NCI-H2196 treated with DMSO at 0.1 percent for 48 hours (cell line): ENCODE measurements around the gene YY1.
"Not testable (repeated sequence)": the region's sequence is repeated elsewhere in the genome, so short reads cannot be mapped to it uniquely, and the experiment has no call there.

Experiments
- DNase-seq: peaks from one replicate; lab custom pipeline; 2025; ENCODE audit not compliant: unreplicated experiment; lab: John Stamatoyannopoulos, UW

Gene YY1

GRCh38 chr14:100295376-100296105, 56.6 kb downstream of the YY1 start:
- no peak for DNase-seq

GRCh38 chr14:100296106-100296651, 57.2 kb downstream of the YY1 start:
- no peak for DNase-seq

- DNase-seq: not testable (repeated sequence)
Measured at GRCh38 chr14:100296729-100297128, 57.8 kb downstream of the YY1 start.

- no peak for DNase-seq
Measured at GRCh38 chr14:100297320-100298300, 58.7 kb downstream of the YY1 start.

GRCh38 chr14:100298551-100299237, 59.8 kb downstream of the YY1 start:
- DNase-seq: no peak

- DNase-seq: no peak
Measured at GRCh38 chr14:100299238-100299560, 60.3 kb downstream of the YY1 start.

GRCh38 chr14:100302616-100303015, 63.7 kb downstream of the YY1 start:
- no peak for DNase-seq

GRCh38 chr14:100303179-100303578, 64.2 kb downstream of the YY1 start:
- DNase-seq: no peak

GRCh38 chr14:100303925-100304324, 65.0 kb downstream of the YY1 start:
- no peak for DNase-seq

- DNase-seq: no peak
Measured at GRCh38 chr14:100304825-100305323, 65.9 kb downstream of the YY1 start.

GRCh38 chr14:100305324-100306100, 66.6 kb downstream of the YY1 start:
- no peak for DNase-seq

- DNase-seq: peak; percentile 54
Measured at GRCh38 chr14:100306101-100306997, 67.4 kb downstream of the YY1 start, which contains the start of gene SLC25A29. TSS of gene SLC25A29 (minus strand) at chr14:100306444. CDS start at chr14:100306232, 212 bp downstream.

- DNase-seq: no peak
Measured at GRCh38 chr14:100306998-100307765, 68.2 kb downstream of the YY1 start.

- no peak for DNase-seq
Measured at GRCh38 chr14:100307766-100308426, 69.0 kb downstream of the YY1 start.

- not testable (repeated sequence) for DNase-seq
Measured at GRCh38 chr14:100308427-100308792, 69.5 kb downstream of the YY1 start.

GRCh38 chr14:100309028-100309737, 70.2 kb downstream of the YY1 start:
- no peak for DNase-seq
